Neural cell (in vitro differentiated cells): Measurements from ENCODE around the gene ZNF580. TPM values are rescaled to one million over a fixed set of nuclear protein-coding genes. Genes with fewer than 3 reads are reported as not detected.

Experiments
- H2AFZ ChIP-seq: fragments of 200-600, 300-800 bp; sonication (generic), shearing (Covaris generic); 2 replicates; pipeline ENCODE4 v1.6.0; 2014; ENCODE audit warnings: low read depth, mild to moderate bottlenecking, antibody characterized with exemption, low read length, moderate library complexity
- H3F3A ChIP-seq: fragments of 200-600 bp; shearing (Covaris generic); 2 replicates; pipeline ENCODE4 v1.6.1; 2016; ENCODE audit warnings: mild to moderate bottlenecking, moderate library complexity, mixed read lengths, antibody characterized with exemption, low read length; ENCODE audit not compliant: insufficient read depth, poor library complexity, severe bottlenecking
- H3K27ac ChIP-seq: fragments of 200-600, 300-800 bp; sonication (generic), shearing (Covaris generic); 2 replicates; pipeline ENCODE4 v1.5.1; 2014; ENCODE audit warnings: mild to moderate bottlenecking, low read length, moderate library complexity
- H3K27me3 ChIP-seq: fragments of 300-800, 200-600 bp; sonication (generic), shearing (Covaris generic); 2 replicates; pipeline ENCODE4 v1.6.0; 2014; ENCODE audit warnings: mild to moderate bottlenecking, low read depth, low read length, moderate library complexity; ENCODE audit not compliant: insufficient read depth
- H3K36me3 ChIP-seq: fragments of 300-800, 200-600 bp; sonication (generic), shearing (Covaris generic); 2 replicates; pipeline ENCODE4 v1.5.1; 2014; ENCODE audit warnings: mild to moderate bottlenecking, antibody characterized with exemption, low read length, moderate library complexity; ENCODE audit not compliant: insufficient read depth
- H3K4me2 ChIP-seq: fragments of 300-800, 200-600 bp; sonication (generic), shearing (Covaris generic); 2 replicates; pipeline ENCODE4 v1.6.0; 2014; ENCODE audit warnings: mild to moderate bottlenecking, low read length
- H3K4me3 ChIP-seq: fragments of 300-800, 200-600 bp; sonication (generic), shearing (Covaris generic); 2 replicates; pipeline ENCODE4 v1.5.1; 2014; ENCODE audit warnings: mild to moderate bottlenecking, low read length, moderate library complexity
- H3K79me2 ChIP-seq: fragments of 200-600 bp; shearing (Covaris generic); replicated peaks from 2 replicates; pipeline ENCODE4 v1.6.0; 2014; ENCODE audit warnings: mild to moderate bottlenecking, low read length, moderate library complexity; ENCODE audit not compliant: insufficient read depth
- H3K9ac ChIP-seq: fragments of 300-800, 200-600 bp; sonication (generic), shearing (Covaris generic); 2 replicates; pipeline ENCODE4 v1.6.1; 2016; ENCODE audit warnings: mild to moderate bottlenecking, low read length, mixed read lengths
- H3K9me2 ChIP-seq: fragments of 200-600 bp; shearing (Covaris generic); 2 replicates; pipeline ENCODE4 v1.6.1; 2016; ENCODE audit warnings: mild to moderate bottlenecking, low read length, mixed read lengths; ENCODE audit not compliant: insufficient read depth
- H3K9me3 ChIP-seq: fragments of 200-600, 300-800 bp; sonication (generic), shearing (Covaris generic); 2 replicates; pipeline ENCODE4 v1.6.1; 2016; ENCODE audit warnings: mild to moderate bottlenecking, mixed run types, low read length, moderate library complexity, mixed read lengths
- H4K20me1 ChIP-seq: fragments of 200-600 bp; shearing (Covaris generic); 2 replicates; pipeline ENCODE4 v1.6.1; 2016; ENCODE audit warnings: mild to moderate bottlenecking, mixed run types; ENCODE audit not compliant: insufficient read depth
- EP300 ChIP-seq: fragments of 450-650 bp; conservative IDR thresholded peaks from 2 replicates; pipeline ENCODE4 v1.6.1; 2014; ENCODE audit warnings: antibody characterized with exemption, mild to moderate bottlenecking, moderate library complexity; ENCODE audit not compliant: poor library complexity, severe bottlenecking
- EZH2 ChIP-seq: fragments of 200-600, 300-800 bp; shearing (Covaris generic), sonication (generic); IDR thresholded peaks from 2 replicates; pipeline ENCODE4 v1.6.1; 2014; ENCODE audit warnings: antibody characterized with exemption, low read length, borderline replicate concordance, mild to moderate bottlenecking; ENCODE audit not compliant: insufficient read depth, poor library complexity, severe bottlenecking
- MXI1 ChIP-seq: fragments of 450-650 bp; conservative IDR thresholded peaks from 2 replicates; pipeline ENCODE4 v1.6.1; 2014; ENCODE audit warnings: antibody characterized with exemption, mild to moderate bottlenecking; ENCODE audit not compliant: poor library complexity, severe bottlenecking
- POLR2AphosphoS5 ChIP-seq: IDR thresholded peaks from 2 replicates; pipeline ENCODE4 v1.6.1; 2012
- RAD21 ChIP-seq: fragments of 450-650 bp; conservative IDR thresholded peaks from 2 replicates; pipeline ENCODE4 v1.6.1; 2014; ENCODE audit warnings: antibody characterized with exemption, mild to moderate bottlenecking, moderate library complexity
- SMC3 ChIP-seq: fragments of 450-650 bp; conservative IDR thresholded peaks from 2 replicates; pipeline ENCODE4 v1.6.1; 2014; ENCODE audit warnings: antibody characterized with exemption, mild to moderate bottlenecking, moderate library complexity; ENCODE audit not compliant: poor library complexity
- TAF1 ChIP-seq: IDR thresholded peaks from 2 replicates; pipeline ENCODE4 v1.6.1; 2012; ENCODE audit warnings: low read depth
- polyA plus RNA-seq: library from polyadenylated mRNA; depleted of rRNA; stranded (reverse); fragments of >200 nt; gene quantifications from 2 replicates; pipeline ENCODE4 v1.2.3, GENCODE V29; 2014
- TF ChIP-seq, protein P1 (sequence below): fragments of 450-650 bp; IDR thresholded peaks from 2 replicates; pipeline ENCODE4 v1.5.1; 2014; ENCODE audit warnings: antibody characterized with exemption, mild to moderate bottlenecking, moderate library complexity; ENCODE audit not compliant: poor library complexity, severe bottlenecking
- TF ChIP-seq, protein P2 (sequence below): IDR thresholded peaks from 2 replicates; pipeline ENCODE4 v1.6.1; 2012; ENCODE audit warnings: borderline replicate concordance

ZNF580 gene
- polyA plus RNA-seq, 1 donor from 2014 or later = 11.7 TPM

DNA sequence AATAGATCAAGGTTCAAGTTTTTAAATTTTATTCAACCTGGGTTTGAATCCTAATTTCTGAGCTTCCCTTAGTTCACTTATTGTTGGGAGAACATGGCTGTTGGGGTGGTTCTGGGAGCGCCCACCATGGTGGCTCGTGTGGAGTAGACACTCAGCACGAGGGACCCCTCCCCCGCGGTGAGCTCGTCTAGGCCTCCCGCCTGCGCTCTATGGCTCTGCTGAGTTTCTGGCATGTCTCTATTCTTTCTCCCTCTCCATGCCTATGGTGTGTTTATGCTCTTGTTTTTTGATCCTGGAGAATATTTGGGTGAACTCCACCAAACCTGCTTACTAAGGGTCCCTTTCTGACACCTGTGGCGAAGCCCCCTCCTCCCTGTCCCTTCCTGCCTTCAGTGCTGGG, 32.7 kb downstream of the ZNF580 start:
- no peak overlapping the region for H3K4me3 ChIP-seq
- no peaks in the 10 kb centered on the region for H3K27me3 ChIP-seq
- H3K4me2 ChIP-seq = no peak overlapping the region
- H3F3A ChIP-seq = no peaks in the 10 kb centered on the region
- peaks cover 48% of the 10 kb centered on the region for H3K79me2 ChIP-seq
- peaks cover 4% of the 10 kb centered on the region for H4K20me1 ChIP-seq
- H3K9me2 ChIP-seq = no peaks in the 10 kb centered on the region
- H3K27ac ChIP-seq = no peak overlapping the region
- TF ChIP-seq MXI1 = no peak
- no peak for TF ChIP-seq EZH2
- TF ChIP-seq TAF1 = no peak
- TF ChIP-seq, protein P1, sequence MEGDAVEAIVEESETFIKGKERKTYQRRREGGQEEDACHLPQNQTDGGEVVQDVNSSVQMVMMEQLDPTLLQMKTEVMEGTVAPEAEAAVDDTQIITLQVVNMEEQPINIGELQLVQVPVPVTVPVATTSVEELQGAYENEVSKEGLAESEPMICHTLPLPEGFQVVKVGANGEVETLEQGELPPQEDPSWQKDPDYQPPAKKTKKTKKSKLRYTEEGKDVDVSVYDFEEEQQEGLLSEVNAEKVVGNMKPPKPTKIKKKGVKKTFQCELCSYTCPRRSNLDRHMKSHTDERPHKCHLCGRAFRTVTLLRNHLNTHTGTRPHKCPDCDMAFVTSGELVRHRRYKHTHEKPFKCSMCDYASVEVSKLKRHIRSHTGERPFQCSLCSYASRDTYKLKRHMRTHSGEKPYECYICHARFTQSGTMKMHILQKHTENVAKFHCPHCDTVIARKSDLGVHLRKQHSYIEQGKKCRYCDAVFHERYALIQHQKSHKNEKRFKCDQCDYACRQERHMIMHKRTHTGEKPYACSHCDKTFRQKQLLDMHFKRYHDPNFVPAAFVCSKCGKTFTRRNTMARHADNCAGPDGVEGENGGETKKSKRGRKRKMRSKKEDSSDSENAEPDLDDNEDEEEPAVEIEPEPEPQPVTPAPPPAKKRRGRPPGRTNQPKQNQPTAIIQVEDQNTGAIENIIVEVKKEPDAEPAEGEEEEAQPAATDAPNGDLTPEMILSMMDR = no peak
- H2AFZ ChIP-seq = no peak overlapping the region
- no peaks in the 10 kb centered on the region for H3K36me3 ChIP-seq
- H3K9ac ChIP-seq = no peak overlapping the region
- no peaks in the 10 kb centered on the region for H3K9me3 ChIP-seq

DNA sequence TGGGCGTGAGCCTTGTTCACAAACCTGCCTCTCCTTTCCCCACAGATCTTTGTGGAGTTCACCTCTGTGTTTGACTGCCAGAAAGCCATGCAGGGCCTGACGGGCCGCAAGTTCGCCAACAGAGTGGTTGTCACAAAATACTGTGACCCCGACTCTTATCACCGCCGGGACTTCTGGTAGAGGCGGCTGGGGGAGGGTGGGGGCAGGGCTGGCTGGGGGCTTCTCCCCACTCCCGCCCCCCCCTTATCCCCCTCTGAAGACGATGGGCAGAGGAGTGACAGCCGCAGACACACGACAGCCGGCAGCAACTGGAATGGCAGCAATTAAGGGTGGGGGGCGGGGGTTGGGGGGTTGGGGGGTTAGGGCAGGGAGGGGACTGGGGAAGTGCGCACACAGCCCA, 33.1 kb downstream of the ZNF580 start:
- no peaks in the 10 kb centered on the region for H3K27me3 ChIP-seq
- no peak overlapping the region for H3K4me3 ChIP-seq
- no peak overlapping the region for H2AFZ ChIP-seq
- H3K9me3 ChIP-seq = no peaks in the 10 kb centered on the region
- no peak overlapping the region for H3K4me2 ChIP-seq
- no peaks in the 10 kb centered on the region for H3K9me2 ChIP-seq
- no peak overlapping the region for H3K27ac ChIP-seq
- TF ChIP-seq TAF1 = no peak
- no peak for TF ChIP-seq RAD21
- no peak for TF ChIP-seq SMC3
- no peak for TF ChIP-seq EP300
- no peak for TF ChIP-seq EZH2
- no peak for TF ChIP-seq POLR2AphosphoS5
- no peak for TF ChIP-seq MXI1
- TF ChIP-seq, protein P2, sequence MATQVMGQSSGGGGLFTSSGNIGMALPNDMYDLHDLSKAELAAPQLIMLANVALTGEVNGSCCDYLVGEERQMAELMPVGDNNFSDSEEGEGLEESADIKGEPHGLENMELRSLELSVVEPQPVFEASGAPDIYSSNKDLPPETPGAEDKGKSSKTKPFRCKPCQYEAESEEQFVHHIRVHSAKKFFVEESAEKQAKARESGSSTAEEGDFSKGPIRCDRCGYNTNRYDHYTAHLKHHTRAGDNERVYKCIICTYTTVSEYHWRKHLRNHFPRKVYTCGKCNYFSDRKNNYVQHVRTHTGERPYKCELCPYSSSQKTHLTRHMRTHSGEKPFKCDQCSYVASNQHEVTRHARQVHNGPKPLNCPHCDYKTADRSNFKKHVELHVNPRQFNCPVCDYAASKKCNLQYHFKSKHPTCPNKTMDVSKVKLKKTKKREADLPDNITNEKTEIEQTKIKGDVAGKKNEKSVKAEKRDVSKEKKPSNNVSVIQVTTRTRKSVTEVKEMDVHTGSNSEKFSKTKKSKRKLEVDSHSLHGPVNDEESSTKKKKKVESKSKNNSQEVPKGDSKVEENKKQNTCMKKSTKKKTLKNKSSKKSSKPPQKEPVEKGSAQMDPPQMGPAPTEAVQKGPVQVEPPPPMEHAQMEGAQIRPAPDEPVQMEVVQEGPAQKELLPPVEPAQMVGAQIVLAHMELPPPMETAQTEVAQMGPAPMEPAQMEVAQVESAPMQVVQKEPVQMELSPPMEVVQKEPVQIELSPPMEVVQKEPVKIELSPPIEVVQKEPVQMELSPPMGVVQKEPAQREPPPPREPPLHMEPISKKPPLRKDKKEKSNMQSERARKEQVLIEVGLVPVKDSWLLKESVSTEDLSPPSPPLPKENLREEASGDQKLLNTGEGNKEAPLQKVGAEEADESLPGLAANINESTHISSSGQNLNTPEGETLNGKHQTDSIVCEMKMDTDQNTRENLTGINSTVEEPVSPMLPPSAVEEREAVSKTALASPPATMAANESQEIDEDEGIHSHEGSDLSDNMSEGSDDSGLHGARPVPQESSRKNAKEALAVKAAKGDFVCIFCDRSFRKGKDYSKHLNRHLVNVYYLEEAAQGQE = no peak
- TF ChIP-seq, protein P1 = no peak
- peaks cover 4% of the 10 kb centered on the region for H4K20me1 ChIP-seq
- peaks cover 51% of the 10 kb centered on the region for H3K79me2 ChIP-seq
- H3K36me3 ChIP-seq = no peaks in the 10 kb centered on the region
- H3K9ac ChIP-seq = no peak overlapping the region
- no peaks in the 10 kb centered on the region for H3F3A ChIP-seq
